ENCODE results near the gene SYCE3.

- TF ChIP-seq, protein P1, sequence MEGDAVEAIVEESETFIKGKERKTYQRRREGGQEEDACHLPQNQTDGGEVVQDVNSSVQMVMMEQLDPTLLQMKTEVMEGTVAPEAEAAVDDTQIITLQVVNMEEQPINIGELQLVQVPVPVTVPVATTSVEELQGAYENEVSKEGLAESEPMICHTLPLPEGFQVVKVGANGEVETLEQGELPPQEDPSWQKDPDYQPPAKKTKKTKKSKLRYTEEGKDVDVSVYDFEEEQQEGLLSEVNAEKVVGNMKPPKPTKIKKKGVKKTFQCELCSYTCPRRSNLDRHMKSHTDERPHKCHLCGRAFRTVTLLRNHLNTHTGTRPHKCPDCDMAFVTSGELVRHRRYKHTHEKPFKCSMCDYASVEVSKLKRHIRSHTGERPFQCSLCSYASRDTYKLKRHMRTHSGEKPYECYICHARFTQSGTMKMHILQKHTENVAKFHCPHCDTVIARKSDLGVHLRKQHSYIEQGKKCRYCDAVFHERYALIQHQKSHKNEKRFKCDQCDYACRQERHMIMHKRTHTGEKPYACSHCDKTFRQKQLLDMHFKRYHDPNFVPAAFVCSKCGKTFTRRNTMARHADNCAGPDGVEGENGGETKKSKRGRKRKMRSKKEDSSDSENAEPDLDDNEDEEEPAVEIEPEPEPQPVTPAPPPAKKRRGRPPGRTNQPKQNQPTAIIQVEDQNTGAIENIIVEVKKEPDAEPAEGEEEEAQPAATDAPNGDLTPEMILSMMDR (IDR thresholded peaks at IDR 0.05): no peak
- TF ChIP-seq EZH2phosphoT487 (IDR thresholded peaks at IDR 0.05) (no peak), EZH2 (IDR thresholded peaks at IDR 0.05) (no peak)
These were observed 5.1 kb upstream of the SYCE3 start for GRCh38 chr22:50567721-50568252.
